AG04449 (cell line): ENCODE results near the gene CSKMT.
"Not testable (repeated sequence)": the region's sequence is repeated elsewhere in the genome, so short reads cannot be mapped to it uniquely, and the experiment has no call there.

ENCODE experiments used
- CTCF ChIA-PET: fragments of 350-600 bp; formaldehyde crosslinking; extraction: SDS; loops from one replicate; lab custom pipeline; 2021; ENCODE audit warnings: antibody characterized with exemption; lab: Yijun Ruan, JAX
- POLR2A ChIA-PET: fragments of 400-600, 350-600 bp; formaldehyde crosslinking; extraction: SDS; loops from one replicate; lab custom pipeline; 2020; ENCODE audit warnings: antibody characterized with exemption, inconsistent platforms; lab: Yijun Ruan, JAX
- DNase-seq: peaks from one replicate; pipeline ENCODE4 v3.0.0-alpha.2; 2010; ENCODE audit warnings: low read depth, low spot score
- H3K4me3 ChIP-seq: 2 replicates; pipeline ENCODE4 v1.5.1; 2011; ENCODE audit warnings: low read depth, mild to moderate bottlenecking, control low read depth, low read length
- TF ChIP-seq, protein P1 (sequence below): IDR thresholded peaks from one replicate; pipeline ENCODE4 v1.5.1; 2011; ENCODE audit warnings: mild to moderate bottlenecking, moderate library complexity, low read length, control low read depth, inconsistent platforms; ENCODE audit not compliant: insufficient read depth; ENCODE audit errors: missing control alignments

Gene CSKMT

DNA sequence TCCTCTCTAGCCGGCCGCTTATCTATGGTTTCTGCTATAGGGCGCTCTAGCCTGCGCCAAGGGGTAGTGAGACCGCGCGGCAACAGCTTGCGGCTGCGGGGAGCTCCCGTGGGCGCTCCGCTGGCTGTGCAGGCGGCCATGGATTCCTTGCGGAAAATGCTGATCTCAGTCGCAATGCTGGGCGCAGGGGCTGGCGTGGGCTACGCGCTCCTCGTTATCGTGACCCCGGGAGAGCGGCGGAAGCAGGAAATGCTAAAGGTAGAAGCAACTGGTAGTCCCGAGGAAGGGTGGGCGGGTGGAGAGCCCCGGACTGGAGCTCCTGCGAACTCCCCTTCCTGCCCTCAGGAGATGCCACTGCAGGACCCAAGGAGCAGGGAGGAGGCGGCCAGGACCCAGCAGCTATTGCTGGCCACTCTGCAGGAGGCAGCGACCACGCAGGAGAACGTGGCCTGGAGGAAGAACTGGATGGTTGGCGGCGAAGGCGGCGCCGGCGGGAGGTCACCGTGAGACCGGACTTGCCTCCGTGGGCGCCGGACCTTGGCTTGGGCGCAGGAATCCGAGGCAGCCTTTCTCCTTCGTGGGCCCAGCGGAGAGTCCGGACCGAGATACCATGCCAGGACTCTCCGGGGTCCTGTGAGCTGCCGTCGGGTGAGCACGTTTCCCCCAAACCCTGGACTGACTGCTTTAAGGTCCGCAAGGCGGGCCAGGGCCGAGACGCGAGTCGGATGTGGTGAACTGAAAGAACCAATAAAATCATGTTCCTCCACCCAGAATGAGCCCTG is 6.7 kb downstream of the CSKMT start, which contains the start of the genes LBHD1 and UQCC3:
LBHD1 (minus strand) TSS at position 660 of the 782 bp plus-strand sequence. CDS start 2,236 bp downstream, outside the sequence.
UQCC3 (plus strand) TSS at position 66 of the 782 bp plus-strand sequence; CDS start at position 139, 73 bp downstream.
- POLR2A ChIA-PET = interaction anchor here (0.6 to 2.1 kb wide), 11 partner anchors 9 to 213 kb away, joined by 3 to 15 read pairs (median 5); partner anchors contain the start of genes B3GAT3, EEF1G, INTS5 and LRRN4CL
- TF ChIP-seq, protein P1, sequence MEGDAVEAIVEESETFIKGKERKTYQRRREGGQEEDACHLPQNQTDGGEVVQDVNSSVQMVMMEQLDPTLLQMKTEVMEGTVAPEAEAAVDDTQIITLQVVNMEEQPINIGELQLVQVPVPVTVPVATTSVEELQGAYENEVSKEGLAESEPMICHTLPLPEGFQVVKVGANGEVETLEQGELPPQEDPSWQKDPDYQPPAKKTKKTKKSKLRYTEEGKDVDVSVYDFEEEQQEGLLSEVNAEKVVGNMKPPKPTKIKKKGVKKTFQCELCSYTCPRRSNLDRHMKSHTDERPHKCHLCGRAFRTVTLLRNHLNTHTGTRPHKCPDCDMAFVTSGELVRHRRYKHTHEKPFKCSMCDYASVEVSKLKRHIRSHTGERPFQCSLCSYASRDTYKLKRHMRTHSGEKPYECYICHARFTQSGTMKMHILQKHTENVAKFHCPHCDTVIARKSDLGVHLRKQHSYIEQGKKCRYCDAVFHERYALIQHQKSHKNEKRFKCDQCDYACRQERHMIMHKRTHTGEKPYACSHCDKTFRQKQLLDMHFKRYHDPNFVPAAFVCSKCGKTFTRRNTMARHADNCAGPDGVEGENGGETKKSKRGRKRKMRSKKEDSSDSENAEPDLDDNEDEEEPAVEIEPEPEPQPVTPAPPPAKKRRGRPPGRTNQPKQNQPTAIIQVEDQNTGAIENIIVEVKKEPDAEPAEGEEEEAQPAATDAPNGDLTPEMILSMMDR = no peak
- DNase-seq = no peak
- peak within 1 kb of the TSS; percentile 76 for H3K4me3 ChIP-seq
- CTCF ChIA-PET = interaction anchor here (1.2 to 4.2 kb wide), 6 partner anchors 9 to 112 kb away, joined by 3 to 30 read pairs (median 6); partner anchors contain the start of gene LRRN4CL

DNA sequence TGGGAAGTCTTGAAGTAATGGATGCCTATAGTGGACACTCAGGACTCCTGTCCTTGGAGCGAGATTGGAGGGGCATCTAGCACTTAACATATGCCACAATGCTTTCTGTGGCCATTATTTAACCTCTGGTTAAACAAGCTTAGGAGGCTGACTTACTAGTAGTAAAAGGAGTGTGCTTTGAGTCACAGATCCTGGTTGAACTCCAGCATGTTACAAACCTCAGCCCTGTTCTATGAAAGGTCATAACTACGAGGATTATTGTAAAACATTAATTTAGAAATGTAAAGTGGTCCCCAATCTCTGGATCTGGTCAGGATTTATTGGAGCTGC is 8.0 kb downstream of the CSKMT start:
- no peak overlapping the region for H3K4me3 ChIP-seq
- ChIA-PET CTCF (interaction anchor here (4.6 kb wide), 1 partner anchor 20 kb away, joined by 31 read pairs; no protein-coding TSS in a partner anchor), POLR2A (interaction anchor here (0.8 to 4.7 kb wide), 2 partner anchors 8 to 54 kb away, joined by 4 to 44 read pairs; partner anchors contain the start of genes C11orf98, CSKMT and HNRNPUL2)
- TF ChIP-seq, protein P1 = no peak
- no peak for DNase-seq

DNA sequence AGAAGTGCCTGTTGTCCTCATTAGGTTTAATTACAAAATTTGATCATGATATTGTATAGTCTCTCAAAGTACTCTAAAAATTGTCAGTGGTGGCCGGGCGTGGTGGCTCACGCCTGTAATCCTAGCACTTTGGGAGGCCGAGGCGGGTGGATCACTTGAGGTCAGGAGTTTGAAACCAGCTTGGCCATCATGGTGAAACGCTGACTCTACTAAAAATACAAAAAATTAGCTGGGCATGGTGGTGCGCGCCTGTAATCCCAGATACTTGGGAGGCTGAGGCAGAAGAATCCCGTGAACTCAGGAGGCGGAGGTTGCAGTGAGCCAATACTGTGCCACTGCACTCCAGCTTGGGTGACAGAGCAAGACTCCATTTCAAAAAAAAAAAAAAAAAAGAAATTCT is 10.3 kb downstream of the CSKMT start:
- ChIA-PET CTCF (interaction anchor here (0.7 to 4.6 kb wide), 3 partner anchors 14 to 114 kb away, joined by 3 to 31 read pairs (median 3); partner anchors contain the start of gene LRRN4CL), POLR2A (interaction anchor here (0.6 to 4.7 kb wide), 2 partner anchors 10 to 94 kb away, joined by 3 to 44 read pairs; partner anchors contain the start of genes C11orf98 and CSKMT)
- DNase-seq = not testable (repeated sequence)

DNA sequence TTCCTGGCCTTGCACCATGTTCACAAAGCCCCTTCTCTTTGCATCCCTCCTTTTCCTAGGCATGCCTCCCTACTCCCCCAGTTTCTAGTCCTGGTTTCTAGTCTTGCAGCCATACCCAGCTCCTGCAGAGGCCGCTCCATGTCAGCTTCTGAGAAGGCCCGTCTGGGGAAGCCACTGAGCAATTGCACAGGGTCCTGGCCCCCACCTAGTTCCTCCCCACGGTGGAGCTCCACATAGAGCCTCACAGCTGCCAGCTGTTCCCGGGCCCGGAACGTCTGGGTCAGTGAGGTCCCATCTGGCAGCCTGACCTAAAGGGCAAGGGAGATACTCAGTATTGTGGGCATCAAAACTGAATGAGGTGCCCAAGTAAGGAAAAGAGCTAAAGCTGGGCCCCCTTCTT is 11.6 kb downstream of the CSKMT start:
- H3K4me3 ChIP-seq = no peak overlapping the region
- CTCF ChIA-PET = interaction anchor here (1.5 to 4.6 kb wide), 3 partner anchors 9 to 17 kb away, joined by 4 to 31 read pairs (median 8); no protein-coding TSS in a partner anchor
- POLR2A ChIA-PET = interaction anchor here (0.9 to 4.7 kb wide), 3 partner anchors 10 to 103 kb away, joined by 3 to 44 read pairs (median 3); partner anchors contain the start of genes C11orf98, CSKMT and EEF1G
- no peak for DNase-seq
- TF ChIP-seq, protein P1 = no peak

More for the DNA sequence above, 10.3 kb downstream of the CSKMT start:
- H3K4me3 ChIP-seq = not testable (repeated sequence)

DNA sequence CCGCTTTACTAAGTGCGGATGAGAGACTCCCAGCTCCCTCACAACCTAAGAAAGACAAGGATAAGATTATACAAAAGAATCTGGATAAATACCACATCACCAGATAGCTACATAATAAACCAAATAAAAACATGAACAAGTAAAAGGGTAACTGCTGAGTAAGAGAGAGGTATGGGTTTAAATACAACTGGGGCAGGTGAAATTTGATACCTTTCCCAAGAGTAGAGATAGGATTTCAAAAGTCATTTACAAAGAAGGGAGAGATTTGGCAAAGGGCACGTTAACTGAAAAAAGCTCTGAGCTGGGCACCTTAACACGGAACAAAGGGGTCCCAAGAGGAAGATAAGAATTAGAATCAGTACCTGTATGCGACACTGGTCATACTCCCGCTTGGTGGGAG is 12.0 kb downstream of the CSKMT start:
- no peak overlapping the region for H3K4me3 ChIP-seq
- ChIA-PET CTCF (interaction anchor here (1.5 to 4.6 kb wide), 3 partner anchors 9 to 16 kb away, joined by 4 to 31 read pairs (median 8); no protein-coding TSS in a partner anchor), POLR2A (interaction anchor here (0.9 to 4.7 kb wide), 3 partner anchors 10 to 103 kb away, joined by 3 to 44 read pairs (median 3); partner anchors contain the start of genes C11orf98, CSKMT and EEF1G)
- TF ChIP-seq, protein P1 = no peak
- DNase-seq = no peak

DNA sequence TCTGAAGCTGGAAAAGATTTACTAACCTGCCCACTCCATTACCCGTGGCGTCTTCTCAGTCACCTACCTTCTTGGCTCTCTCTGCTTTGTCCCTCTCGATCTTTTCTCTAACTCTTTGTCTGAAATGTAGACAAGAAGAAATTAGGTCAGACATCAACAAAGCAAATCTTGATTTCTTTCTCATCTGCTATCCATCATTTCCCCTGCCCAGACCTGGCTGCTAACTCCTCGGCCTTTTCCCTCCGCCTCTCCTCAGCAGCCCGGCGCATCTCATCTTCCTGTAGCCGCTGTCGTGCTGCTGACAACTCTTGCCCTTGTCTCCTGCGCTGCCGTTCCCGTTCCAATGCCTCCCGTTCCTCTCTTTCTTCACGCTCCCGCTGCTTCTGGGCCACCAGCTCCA is 12.6 kb downstream of the CSKMT start:
- POLR2A ChIA-PET = interaction anchor here (0.9 to 4.7 kb wide), 2 partner anchors 11 to 12 kb away, joined by 3 to 44 read pairs; partner anchors contain the start of genes C11orf98 and CSKMT
- H3K4me3 ChIP-seq = peak overlapping the region; percentile 95
- CTCF ChIA-PET = interaction anchor here (1.5 to 1.8 kb wide), 2 partner anchors 10 kb away, joined by 4 to 8 read pairs; no protein-coding TSS in a partner anchor

More for the DNA sequence above, 12.6 kb downstream of the CSKMT start:
- DNase-seq = no peak
- TF ChIP-seq, protein P1 = no peak
